ENCODE measurements around the gene USB1.
"Not testable (repeated sequence)": the region's sequence is repeated elsewhere in the genome, so short reads cannot be mapped to it uniquely, and the experiment has no call there.

Gene USB1

GRCh38 chr16:57995721-57996405, 5.3 kb upstream of the USB1 start:
- DNase-seq = no peak

GRCh38 chr16:57996406-57997175, 4.6 kb upstream of the USB1 start:
- no peak for DNase-seq

- DNase-seq = no peak
Measured at GRCh38 chr16:57997176-57997527, 4.1 kb upstream of the USB1 start.

- no peak for DNase-seq
Measured at GRCh38 chr16:57997528-57998265, 3.5 kb upstream of the USB1 start.

- peak; percentile 37 to 42 for DNase-seq
Measured at GRCh38 chr16:57998486-57998885, 2.7 kb upstream of the USB1 start.

- no peak for DNase-seq
Measured at GRCh38 chr16:57998992-57999365, 2.2 kb upstream of the USB1 start.

- peak in 1 of 2 experiments; percentile 16 for DNase-seq
Measured at GRCh38 chr16:57999366-57999970, 1.7 kb upstream of the USB1 start.

- no peak for DNase-seq
Measured at GRCh38 chr16:57999971-58000705, 1.1 kb upstream of the USB1 start, which contains the start of gene ZNF319. ZNF319 (minus strand) TSS chr16:58000672; CDS start chr16:57998265, 2,407 bp downstream.

- no peak for DNase-seq
Measured at GRCh38 chr16:58001781-58002415, 691 bp downstream of the USB1 start.

- no peak for DNase-seq
Measured at GRCh38 chr16:58002416-58002800, 1.2 kb downstream of the USB1 start.

- no peak for DNase-seq
Measured at GRCh38 chr16:58002936-58003335, 1.7 kb downstream of the USB1 start.

GRCh38 chr16:58004736-58005135, 3.5 kb downstream of the USB1 start:
- not testable (repeated sequence) for DNase-seq

GRCh38 chr16:58009856-58010416, 8.7 kb downstream of the USB1 start:
- no peak for DNase-seq

- no peak for DNase-seq
Measured at GRCh38 chr16:58010886-58011285, 9.7 kb downstream of the USB1 start.

GRCh38 chr16:58011652-58012051, 10.4 kb downstream of the USB1 start:
- no peak for DNase-seq

- DNase-seq = no peak
Measured at GRCh38 chr16:58012481-58012880, 11.3 kb downstream of the USB1 start.

- DNase-seq = no peak
Measured at GRCh38 chr16:58013201-58013956, 12.2 kb downstream of the USB1 start.

GRCh38 chr16:58016840-58017446, 15.7 kb downstream of the USB1 start:
- DNase-seq = no peak

- DNase-seq = no peak
Measured at GRCh38 chr16:58018803-58019202, 17.6 kb downstream of the USB1 start.

- DNase-seq = no peak
Measured at GRCh38 chr16:58019866-58020538, 18.8 kb downstream of the USB1 start.

Data from activated CD4-positive, alpha-beta T cell treated with anti-CD3 and anti-CD28 coated beads, Interleukin-2, amount 50 U/mL, for 4 hours (primary cell).